ENCODE results near the gene PLK5. TPM values are rescaled to one million over a fixed set of nuclear protein-coding genes. Genes with fewer than 3 reads are reported as not detected.

The PLK5 gene
- total RNA-seq, 1 donor from 2014 or later: not detected

DNA sequence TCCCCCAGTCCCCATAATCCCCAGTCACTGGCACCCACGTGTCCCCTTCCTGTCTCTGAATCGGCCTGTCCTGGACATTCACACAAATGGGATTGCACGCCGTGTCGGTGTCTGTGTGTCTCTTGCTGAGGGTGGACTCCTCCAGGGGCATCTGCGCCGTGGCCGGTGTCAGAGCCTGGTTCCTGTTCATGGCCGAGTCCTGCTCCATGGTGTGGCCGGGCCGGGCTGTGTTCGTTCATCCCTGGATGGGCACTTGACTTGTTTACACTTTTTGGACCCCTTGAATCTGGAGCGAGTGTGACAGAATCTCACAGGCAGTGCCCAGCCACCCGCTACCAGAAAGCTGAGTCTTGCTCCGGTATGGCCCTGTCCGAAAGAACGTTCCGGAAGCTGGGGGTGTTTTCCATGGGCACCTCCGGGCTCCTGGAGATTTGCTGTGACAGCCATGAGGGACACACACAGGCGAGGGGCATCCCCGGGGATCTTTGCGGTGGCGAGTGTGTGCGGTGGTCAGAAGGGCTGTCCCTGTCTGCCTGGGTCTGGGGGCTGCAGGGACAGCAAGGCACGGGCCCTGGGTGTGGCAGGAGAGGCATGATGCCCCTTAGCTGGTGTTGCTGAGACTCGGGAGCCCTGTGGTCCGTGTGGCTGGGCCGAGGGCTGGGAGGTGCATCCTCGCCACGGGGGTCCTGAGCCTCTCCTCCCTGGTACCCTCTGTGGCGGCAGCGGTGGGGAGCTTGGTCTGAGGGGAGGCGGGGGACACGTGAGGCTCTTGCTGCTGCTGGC lies 50.7 kb downstream of the PLK5 start:
- DNase-seq: no peak
- no peak overlapping the region for H3K4me3 Mint-ChIP-seq
- H3K36me3 Mint-ChIP-seq (ENCODE audit: low read depth): peaks cover 13% of the 10 kb centered on the region
- H3K27ac Mint-ChIP-seq: no peak overlapping the region
- intact Hi-C loops (cut with micrococcal nuclease): no loop called here
- no peaks in the 10 kb centered on the region for H3K9me3 Mint-ChIP-seq
- peaks cover 5% of the 10 kb centered on the region for H3K4me1 Mint-ChIP-seq
- peaks cover 11% of the 10 kb centered on the region for H3K27me3 Mint-ChIP-seq

DNA sequence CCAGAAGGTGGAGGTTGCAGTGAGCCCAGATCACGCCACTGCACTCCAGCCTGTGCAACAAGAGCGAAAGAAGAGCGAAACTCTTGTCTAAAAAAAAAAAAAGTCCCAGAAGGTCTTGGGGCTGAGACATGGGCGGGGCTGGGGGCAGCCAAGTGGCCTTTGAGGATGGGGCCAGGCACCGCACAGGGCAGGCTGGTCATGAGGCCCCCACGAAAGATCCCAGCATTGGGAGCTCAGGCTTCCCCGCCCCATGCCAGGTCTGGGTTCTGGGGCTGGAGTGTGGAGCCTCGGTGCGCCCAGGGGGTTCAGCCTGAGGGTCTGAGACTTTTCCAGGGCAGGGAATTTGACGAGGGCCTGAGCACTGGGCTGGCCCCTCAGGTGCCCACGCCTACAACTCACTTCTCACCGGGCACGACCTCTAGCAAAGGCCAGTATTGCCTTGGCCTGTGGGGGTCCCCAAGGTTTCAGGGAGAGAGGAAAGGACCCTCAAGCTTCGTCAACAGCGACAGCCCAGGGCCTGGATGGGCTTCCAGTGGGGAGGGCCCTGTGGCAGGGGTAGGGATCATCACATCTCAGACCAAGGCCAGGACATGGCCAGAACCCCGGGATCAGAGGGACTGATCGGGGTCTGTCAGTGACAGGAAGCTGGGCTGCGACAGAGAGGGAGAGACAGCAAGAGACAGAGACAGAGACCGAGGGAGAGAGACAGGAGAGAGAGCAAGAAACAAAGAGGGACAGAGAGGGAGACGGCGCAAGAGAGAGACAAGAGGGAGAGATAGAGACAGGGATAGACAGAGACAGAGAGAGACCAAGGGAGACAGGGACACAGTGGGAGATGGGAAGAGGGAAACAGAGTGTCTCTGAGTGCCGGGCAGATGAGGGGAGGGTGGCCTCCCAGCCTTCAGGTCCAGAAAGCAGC lies 51.7 kb downstream of the PLK5 start:
- intact Hi-C loops (cut with micrococcal nuclease): no loop called here
- Mint-ChIP-seq H3K36me3 (ENCODE audit: low read depth) (peaks cover 15% of the 10 kb centered on the region), H3K27me3 (peaks cover 1% of the 10 kb centered on the region), H3K4me1 (no peaks in the 10 kb centered on the region), H3K27ac (no peak overlapping the region), H3K9me3 (no peaks in the 10 kb centered on the region), H3K4me3 (no peak overlapping the region)
- DNase-seq: peak; percentile 56

DNA sequence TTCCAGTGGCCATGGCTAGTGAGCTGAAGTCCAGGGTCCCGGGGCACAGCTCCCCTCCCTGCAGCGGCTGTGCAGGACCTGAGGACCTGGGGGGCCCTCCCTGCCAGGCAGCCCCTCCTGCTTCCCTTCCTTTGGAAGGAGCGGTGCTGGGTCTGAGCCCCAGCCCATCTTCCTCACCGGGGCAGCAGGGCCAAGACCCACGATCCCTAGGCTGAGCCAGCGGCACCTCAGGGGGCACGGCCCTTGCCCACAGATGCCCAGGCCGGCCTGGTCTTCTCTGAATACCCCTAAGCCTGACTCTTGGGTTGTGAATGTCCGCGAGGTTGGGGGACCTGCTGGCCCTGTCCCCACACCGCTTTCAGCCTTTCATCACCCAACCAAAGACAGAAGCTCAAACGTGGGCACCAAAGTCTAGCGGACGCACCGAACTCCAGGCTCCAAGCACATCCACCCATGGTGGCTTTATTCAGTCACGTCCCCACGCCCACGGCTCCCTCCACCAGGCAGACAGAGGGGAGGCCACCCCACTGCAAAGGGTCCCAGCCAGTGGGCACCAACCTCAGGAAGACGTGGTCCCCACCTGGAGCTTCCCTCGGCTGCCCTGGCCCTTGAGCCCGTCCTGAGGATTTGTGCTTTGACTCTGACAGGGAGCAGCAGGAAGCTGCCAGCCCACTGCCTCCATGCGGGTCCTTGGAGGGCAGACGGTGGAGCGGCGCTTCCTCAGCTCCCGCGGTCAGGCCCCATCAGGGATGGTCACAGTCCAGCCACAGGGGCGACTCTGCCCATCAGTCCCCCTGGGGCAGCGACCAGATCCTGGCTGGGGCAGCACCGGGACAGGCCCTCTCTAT lies 52.6 kb downstream of the PLK5 start:
- Mint-ChIP-seq H3K4me1 (no peaks in the 10 kb centered on the region), H3K36me3 (ENCODE audit: low read depth) (peaks cover 20% of the 10 kb centered on the region), H3K9me3 (no peaks in the 10 kb centered on the region), H3K27me3 (no peaks in the 10 kb centered on the region), H3K27ac (no peak overlapping the region), H3K4me3 (no peak overlapping the region)
- DNase-seq: no peak
- intact Hi-C loops (cut with micrococcal nuclease): no loop called here

GRCh38 chr19:1577090-1577928 lies 53.4 kb downstream of the PLK5 start:
- no peak for DNase-seq
- intact Hi-C loops (cut with micrococcal nuclease): no loop called here
- H3K27me3 Mint-ChIP-seq: no peaks in the 10 kb centered on the region
- H3K9me3 Mint-ChIP-seq: no peaks in the 10 kb centered on the region
- H3K4me3 Mint-ChIP-seq: no peak overlapping the region
- no peaks in the 10 kb centered on the region for H3K4me1 Mint-ChIP-seq
- H3K36me3 Mint-ChIP-seq (ENCODE audit: low read depth): peaks cover 22% of the 10 kb centered on the region
- H3K27ac Mint-ChIP-seq: no peak overlapping the region

GRCh38 chr19:1577929-1578618 lies 54.2 kb downstream of the PLK5 start:
- intact Hi-C loops (cut with micrococcal nuclease): no loop called here
- Mint-ChIP-seq H3K4me3 (no peak overlapping the region), H3K9me3 (no peaks in the 10 kb centered on the region), H3K27ac (no peak overlapping the region), H3K4me1 (no peaks in the 10 kb centered on the region), H3K27me3 (no peaks in the 10 kb centered on the region), H3K36me3 (ENCODE audit: low read depth) (peaks cover 22% of the 10 kb centered on the region)
- DNase-seq: no peak

DNA sequence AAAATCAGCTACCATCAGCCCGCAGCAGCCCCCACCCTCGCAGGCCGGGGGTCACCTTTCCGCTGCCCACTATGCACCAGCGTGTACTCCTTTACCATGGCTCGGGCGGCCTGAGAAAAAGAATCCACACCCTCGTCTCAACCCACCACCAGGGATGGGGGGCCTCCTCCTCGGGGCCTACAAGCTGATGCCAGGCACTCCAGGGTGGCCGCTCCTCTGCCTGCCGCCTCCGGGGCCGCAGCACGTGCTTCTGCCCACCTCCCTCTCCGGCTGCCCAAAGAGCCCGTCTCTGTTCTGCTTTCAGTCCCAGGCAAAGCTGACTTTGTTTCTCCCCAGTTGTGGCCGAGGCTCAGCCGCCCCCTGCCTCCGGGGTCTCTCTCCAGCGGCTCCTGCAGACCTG lies 55.3 kb downstream of the PLK5 start:
- H3K9me3 Mint-ChIP-seq: no peaks in the 10 kb centered on the region
- peaks cover 28% of the 10 kb centered on the region for H3K36me3 Mint-ChIP-seq (ENCODE audit: low read depth)
- H3K4me1 Mint-ChIP-seq: no peaks in the 10 kb centered on the region
- no peak overlapping the region for H3K4me3 Mint-ChIP-seq
- no peak overlapping the region for H3K27ac Mint-ChIP-seq
- H3K27me3 Mint-ChIP-seq: no peaks in the 10 kb centered on the region
- intact Hi-C loops (cut with micrococcal nuclease): no loop called here
- no peak for DNase-seq

DNA sequence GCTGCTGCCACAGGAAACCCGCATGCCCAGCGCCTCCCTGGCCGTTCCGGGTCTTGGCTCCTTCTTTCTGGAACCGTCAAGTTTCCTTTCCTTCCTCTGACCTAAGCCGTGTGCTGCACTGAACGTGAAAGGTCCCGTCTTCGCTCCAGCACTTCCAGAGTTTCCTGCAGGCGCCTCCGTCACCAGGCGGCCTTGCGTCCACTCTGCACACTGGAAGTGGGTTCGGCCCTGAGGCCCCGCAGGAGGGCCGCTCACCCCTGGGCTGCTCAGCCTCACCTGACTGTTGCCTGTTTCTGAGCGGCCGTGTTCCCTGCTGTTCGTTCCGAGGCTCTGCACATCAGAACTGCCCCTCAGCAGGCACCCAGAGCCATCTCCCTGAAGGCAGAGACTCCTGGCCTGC lies 56.5 kb downstream of the PLK5 start:
- DNase-seq: no peak
- no peak overlapping the region for H3K27ac Mint-ChIP-seq
- peaks cover 35% of the 10 kb centered on the region for H3K36me3 Mint-ChIP-seq (ENCODE audit: low read depth)
- H3K4me3 Mint-ChIP-seq: no peak overlapping the region
- H3K27me3 Mint-ChIP-seq: no peaks in the 10 kb centered on the region
- intact Hi-C loops (cut with micrococcal nuclease): no loop called here
- H3K4me1 Mint-ChIP-seq: no peaks in the 10 kb centered on the region
- H3K9me3 Mint-ChIP-seq: no peaks in the 10 kb centered on the region

DNA sequence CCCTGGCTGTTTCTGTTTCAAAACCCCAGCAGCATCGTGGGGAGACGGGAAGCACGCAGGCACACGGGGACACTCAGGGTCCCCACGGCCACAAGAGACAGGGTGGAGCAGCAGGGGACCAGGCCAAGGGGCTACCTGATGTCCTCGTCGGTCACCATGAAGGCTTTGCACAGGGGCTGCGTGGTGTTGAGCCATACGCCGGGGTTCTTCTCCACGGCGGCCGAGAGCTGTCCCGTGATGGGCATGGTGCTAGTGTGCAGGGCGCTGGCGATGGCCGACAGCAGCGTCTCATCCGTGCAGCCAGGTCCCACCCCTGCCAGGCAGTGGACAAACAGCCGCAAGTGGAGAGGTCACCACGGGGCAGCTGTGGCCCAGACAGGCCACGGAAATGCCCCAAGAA lies 57.1 kb downstream of the PLK5 start:
- Mint-ChIP-seq H3K4me1 (no peaks in the 10 kb centered on the region), H3K27me3 (no peaks in the 10 kb centered on the region), H3K9me3 (no peaks in the 10 kb centered on the region), H3K36me3 (ENCODE audit: low read depth) (peaks cover 37% of the 10 kb centered on the region), H3K27ac (no peak overlapping the region), H3K4me3 (no peak overlapping the region)
- no peak for DNase-seq
- intact Hi-C loops (cut with micrococcal nuclease): no loop called here

- H3K27me3 Mint-ChIP-seq: no peaks in the 10 kb centered on the region
- no peaks in the 10 kb centered on the region for H3K4me1 Mint-ChIP-seq
- peaks cover 41% of the 10 kb centered on the region for H3K36me3 Mint-ChIP-seq (ENCODE audit: low read depth)
- no peaks in the 10 kb centered on the region for H3K9me3 Mint-ChIP-seq
- no peak overlapping the region for H3K4me3 Mint-ChIP-seq
- DNase-seq: peak; percentile 52
- H3K27ac Mint-ChIP-seq: no peak overlapping the region
- intact Hi-C loops (cut with micrococcal nuclease): no loop called here
Measured at GRCh38 chr19:1582201-1582600, 58.3 kb downstream of the PLK5 start.

DNA sequence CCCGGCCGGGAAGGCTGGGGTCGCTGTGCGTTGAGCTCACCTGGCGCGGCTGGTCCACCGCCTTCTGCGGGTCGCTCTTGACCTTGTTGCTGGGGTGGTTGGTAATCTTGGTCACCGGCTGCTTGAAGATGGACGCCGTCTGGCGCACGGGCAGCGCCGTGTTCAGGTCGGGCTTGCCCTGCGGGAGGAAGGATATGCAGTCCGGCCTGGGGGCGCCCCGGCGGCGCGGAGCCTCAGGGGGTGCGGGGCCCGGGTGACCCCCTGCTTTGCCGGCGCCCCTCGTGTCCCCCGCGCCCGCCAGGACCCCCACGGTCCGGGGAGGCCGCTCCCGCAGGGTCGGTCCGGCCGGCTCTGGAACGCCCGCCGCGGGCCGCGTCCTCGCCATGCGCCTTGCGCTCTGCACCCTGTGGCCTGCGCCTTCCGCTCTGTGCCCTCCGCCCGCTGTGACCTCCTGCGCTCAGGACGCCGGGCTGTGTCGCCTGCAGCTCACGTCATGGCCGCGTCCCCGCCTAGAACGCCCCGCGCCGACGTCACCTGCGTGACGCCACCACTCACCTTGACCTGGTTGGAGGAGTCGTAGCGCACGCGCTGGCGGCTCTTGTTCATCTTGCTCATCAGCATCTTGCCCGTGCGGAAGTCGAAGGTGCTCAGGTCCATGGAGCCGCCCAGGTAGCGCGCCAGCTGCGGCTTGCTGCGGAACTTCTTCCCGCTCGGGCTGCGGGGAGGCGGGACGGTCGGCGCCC lies 60.8 kb downstream of the PLK5 start:
- H3K4me1 Mint-ChIP-seq: peaks cover 2% of the 10 kb centered on the region
- H3K36me3 Mint-ChIP-seq (ENCODE audit: low read depth): peaks cover 35% of the 10 kb centered on the region
- H3K9me3 Mint-ChIP-seq: no peaks in the 10 kb centered on the region
- no peak overlapping the region for H3K4me3 Mint-ChIP-seq
- intact Hi-C loops (cut with micrococcal nuclease): no loop called here
- no peaks in the 10 kb centered on the region for H3K27me3 Mint-ChIP-seq
- DNase-seq: no peak
- H3K27ac Mint-ChIP-seq: no peak overlapping the region

GRCh38 chr19:1585243-1585580 lies 61.3 kb downstream of the PLK5 start:
- H3K27ac Mint-ChIP-seq: no peak overlapping the region
- intact Hi-C loops (cut with micrococcal nuclease): no loop called here
- peaks cover 3% of the 10 kb centered on the region for H3K4me1 Mint-ChIP-seq
- no peaks in the 10 kb centered on the region for H3K27me3 Mint-ChIP-seq
- no peak for DNase-seq
- H3K36me3 Mint-ChIP-seq (ENCODE audit: low read depth): peaks cover 34% of the 10 kb centered on the region
- no peak overlapping the region for H3K4me3 Mint-ChIP-seq
- H3K9me3 Mint-ChIP-seq: no peaks in the 10 kb centered on the region

Data from activated CD4-positive, alpha-beta T cell treated with anti-CD3 and anti-CD28 coated beads, Interleukin-2, amount 10 ng/mL, durations not matched to agents 24 days and 14 days (primary cell).